Smooth muscle cell (in vitro differentiated cells): ENCODE measurements around the gene NOXRED1. TPM values are rescaled to one million over a fixed set of nuclear protein-coding genes. Genes with fewer than 3 reads are reported as not detected.
A peak's percentile ranks its signal among the peaks of the same experiment; 100 is the strongest.

Experiments
- DNase-seq: peaks from one replicate; lab custom pipeline; 2025; ENCODE audit not compliant: unreplicated experiment; lab: John Stamatoyannopoulos, UW
- H2AFZ ChIP-seq: fragments of 200-600 bp; sonication (generic); 2 replicates; pipeline ENCODE4 v1.6.0; 2016; ENCODE audit warnings: antibody characterized with exemption, low read depth, mild to moderate bottlenecking
- H3F3A ChIP-seq: fragments of 200-600 bp; sonication (generic); 2 replicates; pipeline ENCODE4 v1.6.0; 2017; ENCODE audit warnings: antibody characterized with exemption, low read depth
- H3K27ac ChIP-seq: fragments of 200-600 bp; sonication (generic); 2 replicates; pipeline ENCODE4 v1.5.1; 2016; ENCODE audit warnings: low read depth, mild to moderate bottlenecking
- H3K27me3 ChIP-seq: fragments of 200-600 bp; sonication (generic); 2 replicates; pipeline ENCODE4 v1.6.1; 2016; ENCODE audit warnings: low read depth, mild to moderate bottlenecking
- H3K36me3 ChIP-seq: fragments of 200-600 bp; sonication (generic); 2 replicates; pipeline ENCODE4 v1.5.1; 2016; ENCODE audit warnings: low read depth
- H3K4me1 ChIP-seq: fragments of 200-600 bp; sonication (generic); 2 replicates; pipeline ENCODE4 v1.5.1; 2016; ENCODE audit warnings: low read depth
- H3K4me2 ChIP-seq: fragments of 200-600 bp; sonication (generic); 2 replicates; pipeline ENCODE4 v1.6.0; 2016; ENCODE audit warnings: mild to moderate bottlenecking
- H3K4me3 ChIP-seq: fragments of 200-600 bp; sonication (generic); 2 replicates; pipeline ENCODE4 v1.5.1; 2016; ENCODE audit warnings: mild to moderate bottlenecking
- H3K79me2 ChIP-seq: fragments of 200-600 bp; sonication (generic); 2 replicates; pipeline ENCODE4 v1.6.0; 2016; ENCODE audit warnings: low read depth, mild to moderate bottlenecking
- H3K9ac ChIP-seq: fragments of 200-600 bp; sonication (generic); 2 replicates; pipeline ENCODE4 v1.6.0; 2016; ENCODE audit warnings: low read depth
- H3K9me3 ChIP-seq: fragments of 200-600 bp; sonication (generic); replicated peaks from 2 replicates; pipeline ENCODE4 v1.5.1; 2016; ENCODE audit warnings: low read depth
- H4K20me1 ChIP-seq: fragments of 200-600 bp; sonication (generic); 2 replicates; pipeline ENCODE4 v1.6.0; 2016; ENCODE audit warnings: low read depth
- CTCF ChIP-seq: fragments of 200-600 bp; sonication (generic); IDR thresholded peaks from 2 replicates; pipeline ENCODE4 v1.5.1; 2017; ENCODE audit warnings: borderline replicate concordance, mild to moderate bottlenecking, antibody characterized with exemption; ENCODE audit not compliant: insufficient read depth, poor library complexity, severe bottlenecking
- WGBS: methylation state at CpG from one replicate; pipeline ENCODE4 v1.1.7; 2016; ENCODE audit warnings: low lambda C conversion rate; 5-methylcytosine and 5-hydroxymethylcytosine counted together
- polyA plus RNA-seq: library from polyadenylated mRNA; unstranded; fragments of >200 nt; fragmentation: Nextera tagmentation; extraction: Ambion mirVana; gene quantifications from 2 replicates; pipeline ENCODE4 v1.2.1, GENCODE V29; 2016
- total RNA-seq: library from RNA; depleted of rRNA; stranded (reverse); fragments of >200 nt; gene quantifications from 2 replicates; pipeline ENCODE4 v1.2.3, GENCODE V29; 2014

Gene NOXRED1
- total and polyA plus RNA-seq, 2 experiments from 2014 or later, result 0.14 to 0.49 TPM

- Histone ChIP-seq H3K4me1 (no peaks in the 10 kb centered on the region), H3K4me2 (no peak overlapping the region), H3K36me3 (peaks cover 21% of the 10 kb centered on the region), H3F3A (no peaks in the 10 kb centered on the region), H4K20me1 (no peaks in the 10 kb centered on the region), H2AFZ (no peak overlapping the region), H3K9me3 (no peaks in the 10 kb centered on the region), H3K9ac (no peak overlapping the region), H3K27me3 (no peaks in the 10 kb centered on the region), H3K4me3 (no peak overlapping the region), H3K27ac (no peak overlapping the region), H3K79me2 (no peaks in the 10 kb centered on the region)
- no peak for TF ChIP-seq CTCF
- no peak for DNase-seq
- WGBS, result 97% methylated on average over 5 of the region's 5 CpGs
Observed at GRCh38 chr14:77467801-77468200, 44.5 kb upstream of the NOXRED1 start.

GRCh38 chr14:77459072-77459723 is 35.9 kb upstream of the NOXRED1 start:
- WGBS, result 47% methylated on average over 13 of the region's 13 CpGs
- Histone ChIP-seq H2AFZ (no peak overlapping the region), H4K20me1 (peaks cover 17% of the 10 kb centered on the region), H3K9ac (peak overlapping the region; percentile 84), H3K79me2 (peaks cover 45% of the 10 kb centered on the region), H3K4me2 (peak overlapping the region; percentile 88), H3K27me3 (no peaks in the 10 kb centered on the region), H3K4me1 (peaks cover 9% of the 10 kb centered on the region), H3K36me3 (peaks cover 6% of the 10 kb centered on the region), H3F3A (no peaks in the 10 kb centered on the region), H3K4me3 (peak overlapping the region; percentile 77), H3K27ac (no peak overlapping the region), H3K9me3 (no peaks in the 10 kb centered on the region)
- peak; percentile 68 for TF ChIP-seq CTCF
- peak; percentile 6 for DNase-seq

DNA sequence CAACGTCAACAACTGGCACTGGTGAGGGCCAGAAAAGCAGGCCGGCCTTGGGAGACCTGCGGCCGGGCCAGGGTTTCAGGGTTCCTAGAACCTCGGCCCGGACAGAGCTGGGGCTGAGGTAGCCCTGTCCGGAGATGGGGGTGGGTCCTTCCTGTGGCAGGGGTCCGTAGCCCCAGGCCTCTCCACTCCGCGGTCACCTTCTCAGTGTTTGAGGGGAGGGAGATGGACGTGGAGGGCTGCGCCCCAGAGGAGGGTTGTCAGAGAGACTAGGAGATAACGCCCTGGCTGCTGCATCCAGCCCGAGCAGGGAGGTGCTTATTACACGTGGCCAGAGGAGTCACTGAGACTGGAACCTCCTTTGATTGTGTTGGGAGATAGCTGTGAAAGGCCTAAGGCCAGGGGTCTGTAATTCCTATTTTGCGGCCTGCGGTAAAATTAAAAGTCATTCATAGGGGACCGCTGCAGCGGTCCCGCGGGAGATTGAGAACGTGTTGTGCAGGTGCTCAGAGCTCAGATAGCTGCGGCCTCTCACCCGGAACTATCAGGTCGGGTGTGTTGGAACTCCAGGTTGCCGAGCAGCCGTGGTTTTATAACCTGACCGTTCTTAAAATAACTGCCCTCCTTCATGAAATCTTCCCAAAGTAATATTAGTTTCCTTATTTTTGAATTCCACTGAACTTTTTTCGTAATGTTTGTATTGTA is 35.1 kb upstream of the NOXRED1 start:
- Histone ChIP-seq H2AFZ (peak overlapping the region; percentile 94), H3K36me3 (no peaks in the 10 kb centered on the region), H3K79me2 (peaks cover 45% of the 10 kb centered on the region), H3F3A (no peaks in the 10 kb centered on the region), H3K4me2 (peak overlapping the region; percentile 88), H3K9me3 (no peaks in the 10 kb centered on the region), H4K20me1 (peaks cover 17% of the 10 kb centered on the region), H3K4me1 (peaks cover 9% of the 10 kb centered on the region), H3K27me3 (no peaks in the 10 kb centered on the region), H3K9ac (peak overlapping the region; percentile 84), H3K4me3 (peak overlapping the region; percentile 77), H3K27ac (peak overlapping the region; percentile 88)
- no peak for TF ChIP-seq CTCF
- whole genome bisulfite sequencing, result 2% methylated on average over 28 of the region's 29 CpGs
- no peak for DNase-seq
